GM11168 (cell line): Measurements from ENCODE around the gene LSR.

Experiments used
- in situ Hi-C: fragments of 300-500 bp; cut with MboI; formaldehyde crosslinking; loops from one replicate; pipeline ENCODE4 v1.12.0; 2022; ENCODE audit warnings: low sequenced_read_pairs; ENCODE audit not compliant: unreplicated experiment

Gene LSR

DNA sequence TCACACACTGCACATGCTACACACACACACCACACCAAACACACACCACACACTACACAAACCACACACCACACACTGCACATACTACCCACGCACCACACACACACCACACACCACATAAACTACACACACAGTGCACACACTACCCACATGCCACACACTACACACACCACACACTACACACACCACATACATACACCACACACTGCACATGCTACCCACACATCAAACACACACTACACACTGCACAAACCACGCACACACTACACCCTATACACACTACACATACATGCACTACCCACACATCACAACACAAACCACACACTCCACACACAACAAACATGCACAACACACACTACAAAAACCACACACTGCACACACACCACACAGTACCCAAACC is 49.1 kb downstream of the LSR start:
- in situ Hi-C loops: no loop called here

DNA sequence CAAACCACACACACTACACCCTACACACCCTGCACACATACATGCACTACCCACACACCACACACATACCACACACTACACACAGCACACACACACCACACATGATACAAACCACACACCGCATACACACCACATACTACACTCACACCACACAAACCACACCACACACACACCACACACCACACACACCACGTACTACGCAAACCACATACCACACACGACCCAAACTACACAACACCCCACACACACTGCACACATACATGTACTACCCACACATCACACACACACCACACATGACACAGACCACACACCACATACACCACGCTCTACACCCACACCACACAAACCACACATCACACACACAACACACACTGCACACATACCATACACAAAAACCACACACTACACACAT is 49.8 kb downstream of the LSR start:
- in situ Hi-C loops: no loop called here

- in situ Hi-C loops: no loop called here
These were observed 50.9 kb downstream of the LSR start for GRCh38 chr19:35299523-35300338.

DNA sequence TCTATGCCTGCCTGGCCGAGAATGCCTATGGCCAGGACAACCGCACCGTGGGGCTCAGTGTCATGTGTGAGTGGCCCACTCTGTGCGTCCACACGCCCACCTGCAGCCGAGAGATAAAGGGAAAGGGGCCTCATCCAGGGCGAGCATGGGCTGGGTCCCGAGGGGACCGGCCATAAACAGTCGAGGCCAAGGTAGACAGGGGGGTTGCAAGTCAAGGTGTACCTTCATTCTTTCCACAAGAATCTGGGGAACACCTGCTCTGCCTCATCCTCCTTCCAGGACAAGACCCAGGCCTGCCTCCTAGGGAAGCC is 51.5 kb downstream of the LSR start:
- in situ Hi-C loops: no loop called here

DNA sequence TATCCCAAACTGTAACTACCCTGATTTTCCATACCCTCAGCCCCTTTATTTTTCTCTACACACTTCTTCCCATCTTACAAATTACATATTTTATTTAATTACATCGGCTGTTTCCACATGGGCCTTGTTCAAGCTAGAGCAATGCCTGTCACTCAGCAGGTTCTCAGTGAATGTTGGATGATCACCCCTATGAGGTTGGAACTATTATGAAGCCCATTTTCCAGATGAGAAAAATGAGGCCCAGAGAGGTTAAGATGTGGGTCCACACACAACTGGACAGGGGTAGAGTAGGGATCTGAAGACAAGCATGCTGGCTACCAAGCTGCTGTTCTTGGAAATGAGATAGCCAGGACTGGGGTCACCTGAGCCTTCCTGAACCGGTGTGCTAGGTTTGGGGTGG is 53.2 kb downstream of the LSR start:
- in situ Hi-C loops: no loop called here

DNA sequence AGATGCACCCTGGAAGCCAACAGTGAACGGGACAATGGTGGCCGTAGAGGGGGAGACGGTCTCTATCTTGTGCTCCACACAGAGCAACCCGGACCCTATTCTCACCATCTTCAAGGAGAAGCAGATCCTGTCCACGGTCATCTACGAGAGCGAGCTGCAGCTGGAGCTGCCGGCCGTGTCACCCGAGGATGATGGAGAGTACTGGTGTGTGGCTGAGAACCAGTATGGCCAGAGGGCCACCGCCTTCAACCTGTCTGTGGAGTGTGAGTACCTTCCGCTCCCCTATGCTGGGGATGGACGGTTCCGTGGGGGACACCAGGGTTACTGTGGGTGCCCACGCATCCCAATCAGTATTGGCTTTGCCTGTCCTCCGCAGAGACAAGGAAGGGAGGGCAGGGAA is 53.6 kb downstream of the LSR start:
- in situ Hi-C loops: no loop called here

GRCh38 chr19:35303357-35303915 is 54.6 kb downstream of the LSR start:
- in situ Hi-C loops: no loop called here

GRCh38 chr19:35304036-35304435 is 55.2 kb downstream of the LSR start:
- in situ Hi-C loops: no loop called here

- in situ Hi-C loops: no loop called here
These were observed 56.4 kb downstream of the LSR start for GRCh38 chr19:35305181-35305580.

DNA sequence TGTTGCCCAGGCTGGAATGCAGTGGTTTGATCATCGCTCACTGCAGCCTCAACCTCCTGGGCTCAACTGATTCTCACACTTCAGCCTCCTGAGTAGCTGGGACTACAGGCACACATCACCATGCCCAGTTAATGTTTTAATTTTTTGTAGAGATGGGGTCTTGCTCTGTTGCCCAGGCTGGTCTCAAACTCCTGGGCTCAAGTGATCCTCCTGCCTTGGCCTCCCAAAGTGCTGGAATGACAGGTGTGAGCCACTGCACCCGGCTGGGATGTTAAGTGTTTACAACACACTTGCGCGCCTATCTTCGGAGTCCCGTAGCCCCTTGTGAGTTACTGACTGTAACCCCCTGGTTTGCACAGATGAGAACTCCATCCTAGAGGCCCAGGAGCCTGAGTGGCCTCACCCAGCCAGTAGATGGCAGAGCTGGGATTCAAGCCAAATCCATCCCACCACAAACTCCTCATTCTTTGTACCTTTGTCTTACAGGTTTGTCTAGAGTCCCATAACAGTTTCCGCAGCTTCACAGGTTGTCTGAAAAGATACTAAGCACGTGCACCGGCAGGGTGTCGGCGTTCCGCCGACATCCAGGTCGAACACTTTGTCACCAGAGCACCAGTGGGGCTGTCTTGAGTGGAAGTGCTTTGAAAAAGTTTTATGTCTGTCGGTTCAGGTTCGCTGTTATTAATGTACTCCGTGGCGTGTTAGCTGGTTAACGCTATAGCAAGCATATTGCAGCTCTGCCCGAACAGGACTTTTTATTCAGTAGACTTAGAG is 57.9 kb downstream of the LSR start:
- in situ Hi-C loops: no loop called here

DNA sequence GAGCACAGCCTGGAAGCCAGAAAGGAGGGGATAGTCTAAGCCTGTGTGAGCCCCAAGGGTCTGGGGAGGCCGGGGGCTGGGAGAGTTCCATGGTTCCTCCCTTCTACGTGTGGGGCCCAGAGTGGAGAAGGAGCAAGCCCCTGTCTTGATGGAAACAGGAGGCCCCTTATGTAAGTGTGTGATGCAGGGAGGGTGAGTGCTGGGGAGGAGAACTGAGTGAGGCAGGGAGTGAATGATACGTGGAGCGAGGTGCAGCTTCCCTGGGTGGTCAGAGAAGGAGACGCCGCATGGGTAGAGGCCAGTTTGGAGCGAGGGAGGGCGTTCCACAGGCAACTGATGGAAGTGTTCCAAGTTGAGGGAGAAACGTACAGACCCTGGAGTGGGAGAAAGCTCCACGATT is 59.1 kb downstream of the LSR start:
- in situ Hi-C loops: no loop called here

DNA sequence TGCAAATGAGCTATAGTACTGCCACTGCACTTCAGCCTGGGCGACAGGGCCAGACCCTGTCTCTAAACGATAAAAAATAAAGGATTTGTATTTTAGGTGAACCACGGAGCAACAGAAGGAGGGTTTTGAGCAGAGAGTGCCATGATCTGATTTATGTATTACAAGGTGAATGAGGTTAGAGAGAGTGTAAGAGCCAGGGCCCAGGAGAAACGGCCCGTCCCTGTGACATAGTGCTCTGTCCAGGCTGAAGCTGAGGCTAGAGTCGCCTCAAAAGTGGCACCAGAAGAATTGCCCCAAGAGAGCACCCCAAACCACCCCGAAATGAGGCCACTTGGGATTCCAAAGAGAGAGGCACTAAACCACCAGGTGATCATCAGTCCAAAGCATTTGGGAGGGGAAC is 60.1 kb downstream of the LSR start:
- in situ Hi-C loops: no loop called here

DNA sequence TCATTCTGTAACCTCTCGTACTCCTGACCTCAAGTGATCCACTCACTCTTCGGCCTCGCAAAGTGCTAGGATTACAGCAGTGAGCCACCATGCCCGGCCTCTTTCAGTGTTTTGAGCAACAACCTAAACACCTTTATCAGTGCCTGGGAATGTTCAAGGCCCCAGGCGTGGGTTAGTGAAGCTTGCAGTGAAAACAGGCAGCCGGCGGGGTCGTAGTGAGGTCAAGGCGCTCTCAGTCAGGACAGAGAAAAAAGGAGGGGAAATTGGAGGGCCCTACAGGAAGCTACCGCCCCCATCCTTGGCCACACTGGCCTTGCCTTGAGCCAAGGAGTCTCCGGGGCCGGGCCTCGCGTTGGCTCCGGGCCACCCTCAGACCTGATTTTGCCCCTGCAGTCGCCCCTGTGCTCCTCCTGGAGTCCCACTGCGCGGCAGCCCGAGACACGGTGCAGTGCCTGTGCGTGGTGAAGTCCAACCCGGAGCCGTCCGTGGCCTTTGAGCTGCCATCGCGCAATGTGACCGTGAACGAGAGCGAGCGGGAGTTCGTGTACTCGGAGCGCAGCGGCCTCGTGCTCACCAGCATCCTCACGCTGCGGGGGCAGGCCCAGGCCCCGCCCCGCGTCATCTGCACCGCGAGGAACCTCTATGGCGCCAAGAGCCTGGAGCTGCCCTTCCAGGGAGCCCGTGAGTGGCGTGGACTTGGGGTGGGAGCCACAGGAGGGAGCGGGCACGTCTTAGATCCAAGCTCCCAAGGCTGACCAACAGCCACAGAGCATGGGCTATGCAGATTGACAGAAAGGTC is 60.9 kb downstream of the LSR start:
- in situ Hi-C loops: no loop called here

- in situ Hi-C loops: no loop called here
These were observed 61.5 kb downstream of the LSR start for GRCh38 chr19:35310331-35310730.

DNA sequence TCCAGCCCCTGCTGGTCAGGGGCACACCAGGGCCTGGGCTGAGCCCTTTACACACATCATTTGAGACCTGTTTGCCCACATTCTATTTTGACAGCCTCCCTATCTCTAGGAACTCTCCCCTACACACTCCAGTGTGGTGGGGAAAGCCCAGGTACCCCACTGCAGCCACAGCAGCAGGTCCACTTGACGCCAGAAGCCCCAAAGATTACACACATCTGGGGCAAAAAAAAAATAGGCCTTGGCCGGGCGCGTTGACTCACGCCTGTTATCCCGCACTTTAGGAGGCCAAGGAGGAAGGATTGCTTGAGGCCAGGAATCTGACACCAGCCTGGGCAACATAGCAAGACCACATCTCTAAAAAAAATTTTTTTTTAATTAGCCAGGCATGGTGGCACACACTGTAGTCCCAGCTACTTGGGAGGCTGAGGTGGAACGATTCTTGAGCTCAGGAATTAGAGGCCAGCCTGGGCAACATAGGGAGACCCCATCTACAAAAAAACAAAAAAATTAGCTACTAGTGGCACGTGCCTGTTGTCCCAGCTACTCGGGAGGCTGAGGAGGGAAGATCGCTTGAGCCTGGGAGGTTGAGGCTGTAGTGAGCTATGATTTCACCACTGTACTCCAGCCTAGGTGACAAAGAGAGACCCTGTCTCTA is 62.1 kb downstream of the LSR start:
- in situ Hi-C loops: no loop called here

DNA sequence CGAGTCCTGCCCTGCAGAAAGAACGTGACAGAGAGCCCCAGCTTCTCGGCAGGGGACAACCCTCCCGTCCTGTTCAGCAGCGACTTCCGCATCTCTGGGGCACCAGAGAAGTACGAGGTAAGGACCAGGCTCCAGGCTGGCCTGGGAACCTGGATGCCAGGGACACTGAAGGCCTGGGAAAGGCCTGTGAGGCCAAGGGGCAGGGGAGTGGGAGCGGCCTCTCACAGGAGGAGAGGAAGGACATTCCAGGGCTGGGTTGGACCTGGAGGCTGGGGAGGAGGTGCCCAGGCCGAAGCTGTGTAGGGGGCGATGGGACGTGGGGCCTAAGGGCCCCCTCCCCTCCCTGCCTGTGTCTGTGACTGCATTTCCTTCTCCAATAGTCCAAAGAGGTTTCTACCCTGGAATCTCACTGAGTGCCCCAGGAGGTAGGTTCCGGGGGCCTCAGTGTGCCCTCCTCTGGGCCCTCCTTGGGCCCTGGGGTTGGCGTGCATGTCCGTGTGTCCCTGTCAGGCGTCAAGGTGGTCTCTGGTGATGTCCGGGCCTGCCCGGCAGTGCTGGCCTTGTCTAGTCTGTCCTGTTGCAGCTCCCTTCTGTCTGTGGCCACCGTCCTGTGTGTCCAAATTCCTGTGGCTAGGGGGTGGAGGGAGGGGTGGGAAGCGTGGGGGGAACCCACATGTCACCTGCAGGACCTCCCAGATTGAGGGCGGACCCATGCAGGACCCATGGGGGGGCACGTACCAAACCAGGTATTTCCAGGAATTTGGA is 63.3 kb downstream of the LSR start:
- in situ Hi-C loops: no loop called here

- in situ Hi-C loops: no loop called here
These were observed 64.8 kb downstream of the LSR start for GRCh38 chr19:35313587-35313986.

DNA sequence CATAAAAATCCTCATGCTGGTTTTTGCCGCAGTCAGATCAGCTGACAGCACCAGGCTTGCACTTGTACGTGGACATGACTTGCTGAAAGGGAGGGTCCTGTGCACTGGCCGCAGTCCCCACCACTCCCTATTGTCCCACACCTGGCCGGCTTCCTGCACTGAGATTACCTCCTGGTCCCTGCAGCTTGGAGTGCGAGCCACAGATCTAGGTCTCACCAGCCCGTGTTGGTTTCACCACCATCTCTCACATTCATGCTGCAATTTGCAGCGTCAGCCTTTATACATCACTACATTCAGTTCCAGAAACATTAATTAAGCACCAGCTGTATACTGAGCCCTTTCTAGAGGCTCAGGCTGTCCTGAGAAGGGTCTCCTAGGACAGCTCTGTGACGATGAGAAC is 65.2 kb downstream of the LSR start:
- in situ Hi-C loops: no loop called here

- in situ Hi-C loops: no loop called here
These were observed 66.2 kb downstream of the LSR start for GRCh38 chr19:35314858-35315470.
